Stimulated activated CD8-positive, alpha-beta memory T cell treated with anti-CD3 and anti-CD28 coated beads, Interleukin-2, amount 100 ng/mL, for 48 hours (primary cell): Measurements from ENCODE around the gene ITM2B.

Source experiments
- DNase-seq, 2 donors: peaks; one replicate each; pipeline ENCODE4 v3.0.0-alpha.2; 2020; ENCODE audit warnings: low read depth in 2 of 2

ITM2B gene

DNA sequence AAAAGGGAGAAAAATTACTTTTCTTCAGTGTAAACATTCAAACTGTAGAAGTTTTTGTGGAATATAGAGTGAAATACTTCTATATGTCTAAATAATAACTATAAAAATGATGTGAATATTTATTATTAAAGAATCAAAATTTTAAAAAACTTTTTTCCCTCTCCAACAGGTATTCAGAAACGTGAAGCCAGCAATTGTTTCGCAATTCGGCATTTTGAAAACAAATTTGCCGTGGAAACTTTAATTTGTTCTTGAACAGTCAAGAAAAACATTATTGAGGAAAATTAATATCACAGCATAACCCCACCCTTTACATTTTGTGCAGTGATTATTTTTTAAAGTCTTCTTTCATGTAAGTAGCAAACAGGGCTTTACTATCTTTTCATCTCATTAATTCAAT, 28.0 kb downstream of the ITM2B start:
- no peak for DNase-seq

DNA sequence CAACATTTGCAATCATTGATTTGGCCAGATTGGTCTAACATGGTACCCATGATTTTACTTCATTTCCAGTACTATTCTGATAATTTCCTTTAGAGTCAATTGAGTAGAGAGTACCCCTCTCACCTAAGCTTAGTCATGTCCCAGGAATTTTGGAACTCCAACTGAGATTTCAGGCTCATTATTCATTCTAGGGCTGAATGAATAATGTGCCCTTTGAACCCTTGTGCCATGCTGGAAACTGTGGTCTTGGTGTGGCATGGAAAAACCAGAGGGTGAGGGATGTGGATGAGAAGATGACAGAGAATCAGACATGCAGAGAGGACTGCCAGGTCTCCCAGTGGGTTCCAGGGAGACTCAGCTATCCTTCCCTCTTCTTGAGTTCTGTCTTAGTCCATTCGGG, 30.2 kb downstream of the ITM2B start:
- no peak for DNase-seq

DNA sequence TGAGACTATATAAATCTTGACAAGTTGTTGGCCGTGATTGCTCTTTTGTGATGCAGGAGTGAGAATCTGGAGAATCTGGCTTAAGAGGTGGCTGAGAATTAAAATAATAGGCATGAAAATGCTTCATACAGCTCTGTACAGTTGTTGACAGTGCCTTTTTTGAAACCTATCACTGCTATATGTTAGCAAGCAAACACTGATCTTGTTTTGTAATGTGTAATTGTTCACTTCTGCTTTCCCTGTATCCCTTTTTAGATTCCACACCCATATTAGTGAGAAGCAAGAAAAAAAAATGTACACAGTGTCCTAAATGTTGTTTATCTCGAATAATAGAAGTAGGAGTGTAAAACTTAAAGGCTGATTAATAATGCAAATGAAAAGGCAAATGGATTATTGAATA, 31.1 kb downstream of the ITM2B start:
- no peak for DNase-seq

DNA sequence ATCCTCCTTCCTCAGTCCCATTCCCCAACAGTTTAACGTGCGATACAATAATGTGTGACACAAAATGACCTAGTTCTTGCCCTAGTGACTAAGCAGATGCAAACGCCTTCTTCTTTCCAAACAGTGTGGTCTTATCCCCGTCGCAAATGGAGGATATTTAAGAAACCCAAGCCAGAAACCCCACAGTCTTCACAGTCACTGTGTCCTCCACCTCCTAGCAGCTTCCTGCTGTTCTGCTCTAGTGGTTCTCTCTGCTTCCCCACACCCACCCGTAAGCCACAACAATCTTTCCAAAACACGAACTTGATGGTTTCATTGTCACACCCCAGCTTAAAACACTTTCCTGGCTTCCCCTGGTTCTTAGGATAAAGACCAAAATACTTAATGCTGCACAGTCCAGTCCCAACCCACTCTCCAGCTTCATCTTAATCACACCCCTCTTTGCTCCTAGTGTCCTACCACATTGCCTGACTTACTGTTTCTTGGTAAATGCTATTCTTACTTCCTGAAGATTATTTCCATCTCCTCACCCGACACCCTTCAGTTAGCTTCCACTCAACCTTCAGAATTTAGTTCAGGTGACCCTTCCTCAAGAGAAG, 32.3 kb downstream of the ITM2B start:
- peak in 1 of 2 donors; percentile 8 for DNase-seq

DNA sequence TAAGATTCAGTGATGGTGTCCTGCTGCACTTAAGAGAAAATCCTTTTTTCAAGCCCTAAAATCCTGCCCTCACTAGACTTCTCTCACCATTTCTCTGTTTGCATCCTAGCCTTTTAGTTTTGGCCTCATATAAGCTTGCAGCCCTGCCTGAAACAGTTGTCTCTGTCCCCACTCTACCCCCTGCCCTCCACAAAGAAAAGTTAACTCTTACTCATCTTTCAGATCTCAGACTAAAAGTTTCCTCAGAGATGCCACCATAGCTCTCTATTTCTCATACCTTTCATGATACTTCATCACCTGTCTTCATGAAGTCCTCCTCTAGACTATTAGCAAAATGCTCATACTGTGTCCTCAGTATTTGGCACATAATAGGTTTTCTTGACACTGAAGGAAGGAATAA, 33.1 kb downstream of the ITM2B start:
- DNase-seq = no peak

DNA sequence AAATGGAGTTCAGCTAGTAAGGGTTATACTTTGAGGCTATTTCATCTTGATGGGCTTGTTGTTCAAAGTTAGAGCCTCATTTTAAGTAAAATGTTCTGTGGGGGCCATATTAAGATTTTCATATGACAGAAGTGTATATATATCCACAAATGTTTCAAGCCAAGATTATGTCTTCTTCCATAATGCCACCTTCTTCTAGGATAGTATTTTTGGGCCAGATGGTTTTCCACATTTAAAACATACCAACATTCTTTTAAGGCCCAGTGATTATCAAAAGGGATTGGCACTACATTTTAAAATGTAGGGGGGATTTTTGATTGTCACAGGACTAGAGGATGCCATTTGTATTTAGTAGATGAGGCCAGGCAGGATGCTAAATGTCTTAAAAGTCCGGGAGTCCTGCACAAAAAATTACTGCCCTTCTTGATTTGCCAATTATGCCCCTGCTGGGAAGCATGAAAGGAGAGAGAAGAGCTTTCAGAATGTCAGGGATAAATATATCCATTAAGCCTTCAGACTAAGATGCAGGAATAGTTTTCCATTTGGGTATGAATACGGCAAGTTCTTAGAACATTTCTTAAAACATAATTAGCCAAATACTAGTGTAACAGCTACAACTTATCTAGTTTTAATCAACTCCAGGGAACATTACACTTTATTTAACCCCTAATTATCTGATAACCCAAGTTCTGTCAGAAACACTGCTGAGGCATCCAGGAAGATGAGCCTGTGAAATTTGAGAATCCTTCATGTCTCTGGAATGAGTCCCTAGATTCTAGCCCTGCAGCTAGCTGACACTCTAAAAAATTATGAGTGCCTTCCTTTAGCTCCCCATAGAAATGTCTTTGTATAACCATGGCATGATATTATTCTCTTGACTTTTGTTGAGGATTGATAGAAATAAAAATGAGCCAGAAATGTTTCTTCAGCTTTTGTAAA, 34.0 kb downstream of the ITM2B start:
- DNase-seq = no peak

DNA sequence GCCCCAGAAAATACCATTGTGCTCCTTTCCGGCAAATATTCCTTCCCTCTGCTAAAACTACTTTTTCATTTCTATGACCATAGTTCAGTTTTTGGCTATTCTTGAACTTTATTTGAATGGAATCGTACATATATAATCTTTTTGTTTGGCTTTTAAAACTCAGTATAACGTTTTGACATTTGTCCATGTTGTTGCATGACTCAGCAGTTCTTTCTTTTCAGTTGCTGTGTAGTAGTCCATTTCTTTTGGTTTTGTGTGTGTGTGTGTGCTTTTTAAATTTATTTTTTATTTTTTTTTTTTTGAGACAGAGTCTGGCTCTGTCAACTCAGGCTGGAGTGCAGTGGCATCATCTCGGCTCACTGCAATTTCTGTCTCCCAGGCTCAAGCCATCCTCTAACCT, 35.0 kb downstream of the ITM2B start:
- no peak for DNase-seq

DNA sequence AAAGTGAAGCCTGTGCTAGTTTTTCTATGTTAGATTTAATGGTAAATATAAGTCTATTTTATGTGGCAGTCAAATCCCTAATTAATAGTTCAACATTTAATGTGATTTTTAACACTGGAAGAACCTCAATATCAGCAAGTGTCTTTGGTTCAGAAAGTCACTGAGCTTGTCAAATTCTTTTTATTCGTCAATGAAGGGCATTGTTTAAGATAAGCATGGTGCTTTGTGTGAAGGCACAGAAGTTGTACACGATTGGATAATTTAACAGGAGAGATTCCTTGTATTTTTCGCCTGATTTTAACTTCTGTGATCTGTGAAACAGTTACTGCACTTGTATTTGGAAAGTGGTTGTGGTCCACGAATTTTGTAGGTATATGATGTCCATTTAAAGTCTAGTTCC, 40.3 kb downstream of the ITM2B start:
- no peak for DNase-seq

DNA sequence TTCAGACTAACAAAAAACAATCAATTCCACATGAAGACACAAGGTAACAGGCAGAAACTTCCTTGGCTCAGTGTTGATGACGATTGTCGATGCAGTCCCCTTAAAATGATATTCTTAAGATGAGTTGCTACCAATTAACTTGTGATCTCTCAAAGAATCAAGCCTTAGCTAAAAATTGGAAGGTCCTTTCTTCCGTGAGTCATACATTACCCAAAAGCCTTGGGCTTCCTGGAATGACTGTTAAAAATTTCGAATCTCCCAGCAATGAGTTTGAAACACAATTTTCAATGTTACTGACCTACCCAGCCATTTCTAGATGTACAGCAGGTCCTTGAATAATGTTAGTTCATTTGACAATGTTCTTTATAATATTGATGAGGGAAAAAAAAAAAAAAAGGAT, 42.5 kb downstream of the ITM2B start:
- no peak for DNase-seq

DNA sequence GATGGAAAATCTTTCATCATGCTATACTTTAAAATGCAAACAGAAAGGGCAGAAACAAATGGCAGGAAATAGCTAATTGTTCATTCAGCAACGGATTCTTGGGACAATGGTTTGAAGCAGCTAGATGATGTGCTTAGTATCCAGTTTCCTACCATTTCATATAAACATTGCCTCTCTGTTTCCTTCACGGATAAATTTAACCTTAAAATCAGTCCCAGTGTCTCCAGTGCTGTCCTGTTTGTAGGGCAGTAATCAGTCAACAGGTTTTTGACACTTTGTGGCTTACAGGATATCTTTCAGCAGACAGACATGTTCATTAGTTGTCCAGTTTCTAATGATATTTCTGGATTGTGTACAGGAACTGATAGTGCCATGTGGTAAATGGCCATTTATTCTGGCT, 45.8 kb downstream of the ITM2B start:
- DNase-seq = no peak

DNA sequence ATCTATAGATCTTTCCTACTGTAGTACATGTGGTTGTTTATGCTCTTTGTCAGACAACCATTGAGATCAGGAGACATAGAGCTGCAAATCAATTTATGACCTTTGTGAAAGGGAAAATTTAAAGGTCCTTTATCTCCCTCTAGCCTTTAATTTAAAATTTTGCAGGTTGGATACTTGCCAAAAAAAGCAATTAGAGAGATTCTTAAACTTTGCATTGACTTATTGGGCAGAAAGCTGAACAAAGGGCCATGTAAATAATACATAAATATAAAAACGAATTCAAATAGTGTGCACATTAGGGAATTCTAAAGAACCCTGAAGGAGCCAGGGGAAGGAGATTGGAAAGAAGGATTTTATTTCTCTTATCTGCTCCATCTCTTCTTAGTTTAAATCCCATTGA, 48.5 kb downstream of the ITM2B start:
- no peak for DNase-seq

DNA sequence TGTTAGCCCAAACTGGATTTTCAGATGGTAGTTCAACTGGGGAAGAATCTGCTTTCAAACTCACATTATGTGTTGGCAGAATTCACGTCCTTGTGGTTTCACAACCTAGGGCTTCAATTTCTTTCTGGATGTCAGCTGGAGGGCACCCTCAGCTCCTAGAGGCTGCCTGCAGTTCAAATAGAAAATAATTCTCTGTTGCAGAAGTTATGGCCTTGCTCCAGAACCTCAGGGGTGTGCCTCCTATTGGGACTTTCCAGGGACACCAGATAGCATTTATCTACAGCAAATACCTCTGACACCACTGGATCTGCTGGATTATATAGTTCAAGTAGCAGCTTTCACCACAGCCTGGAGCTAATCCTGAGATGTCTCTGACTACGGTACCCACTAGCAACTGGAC, 58.7 kb downstream of the ITM2B start:
- no peak for DNase-seq

DNA sequence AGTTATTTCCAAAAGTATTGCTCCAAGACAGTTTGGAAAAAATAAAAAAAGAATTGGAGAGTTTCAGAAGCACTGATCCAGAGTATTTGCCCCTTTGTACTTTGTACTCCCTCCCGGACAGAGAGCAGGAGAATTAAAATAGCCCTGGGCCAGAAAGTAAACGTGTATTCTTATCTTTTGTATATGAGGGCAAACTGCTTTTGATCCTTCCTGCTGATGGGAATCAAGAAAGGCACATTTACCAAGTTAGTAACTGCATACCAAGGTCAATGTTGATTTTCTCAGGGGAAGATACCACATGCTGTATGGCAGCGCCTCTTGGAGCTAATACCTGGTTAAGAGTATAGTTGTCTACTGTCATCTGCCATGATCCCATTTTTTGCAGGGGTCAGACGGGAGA, 59.6 kb downstream of the ITM2B start:
- DNase-seq = no peak

DNA sequence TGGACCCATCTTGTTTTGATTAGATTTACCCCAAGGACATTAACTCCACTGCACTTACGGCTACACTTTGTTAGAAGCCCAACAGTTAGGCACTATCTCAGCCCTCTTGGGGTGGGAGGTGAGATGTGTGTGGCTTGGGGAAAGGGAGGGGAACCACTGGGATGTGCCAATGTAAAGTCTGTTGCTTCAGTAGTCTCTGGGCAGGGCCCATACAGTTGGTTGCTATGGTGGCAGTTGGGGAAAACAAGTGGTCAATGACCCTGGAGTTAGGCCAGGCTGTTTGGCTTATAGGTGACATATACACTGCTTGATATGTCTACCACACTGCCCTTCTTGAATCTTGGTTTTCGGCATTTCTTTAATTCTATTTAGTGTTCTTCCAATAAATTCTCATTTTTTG, 61.6 kb downstream of the ITM2B start:
- no peak for DNase-seq

DNA sequence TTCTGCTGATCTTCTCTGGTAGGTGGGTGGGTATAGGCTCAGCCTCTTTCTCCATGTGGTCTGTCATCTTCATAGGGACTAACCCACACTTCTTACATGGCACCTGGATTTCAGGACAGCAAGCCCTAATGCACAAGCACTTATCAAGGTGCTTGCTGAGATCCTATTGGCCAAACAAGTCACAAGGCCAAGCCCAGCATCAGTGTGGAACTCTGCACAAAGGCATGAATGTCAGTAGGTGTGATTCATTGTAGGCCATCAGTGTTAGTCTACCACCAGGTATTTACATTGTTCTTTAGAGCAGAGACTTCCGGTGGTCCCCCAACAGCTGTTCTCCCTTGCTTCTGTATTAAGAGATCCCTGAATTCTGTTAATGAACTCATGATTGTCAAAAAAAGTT, 62.3 kb downstream of the ITM2B start:
- no peak for DNase-seq

DNA sequence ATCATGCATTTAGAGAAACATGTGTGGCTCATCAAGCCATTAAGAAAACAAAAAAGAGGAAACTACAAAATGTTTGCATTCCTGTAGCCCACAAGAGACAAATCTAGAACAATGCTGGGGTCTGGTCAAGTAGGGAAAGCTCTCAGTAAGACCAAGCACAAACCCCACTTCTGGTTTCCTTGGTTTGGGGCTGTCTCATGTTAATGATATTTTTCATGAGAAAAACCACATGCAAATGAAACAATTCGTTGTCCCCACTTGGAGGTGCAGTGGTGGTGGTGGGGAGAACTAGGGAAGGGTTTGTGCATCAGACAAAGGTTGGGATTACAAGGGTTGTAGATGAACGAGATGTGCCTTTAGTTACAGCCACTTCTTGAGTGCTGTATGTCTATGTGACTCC, 63.5 kb downstream of the ITM2B start:
- DNase-seq = no peak

DNA sequence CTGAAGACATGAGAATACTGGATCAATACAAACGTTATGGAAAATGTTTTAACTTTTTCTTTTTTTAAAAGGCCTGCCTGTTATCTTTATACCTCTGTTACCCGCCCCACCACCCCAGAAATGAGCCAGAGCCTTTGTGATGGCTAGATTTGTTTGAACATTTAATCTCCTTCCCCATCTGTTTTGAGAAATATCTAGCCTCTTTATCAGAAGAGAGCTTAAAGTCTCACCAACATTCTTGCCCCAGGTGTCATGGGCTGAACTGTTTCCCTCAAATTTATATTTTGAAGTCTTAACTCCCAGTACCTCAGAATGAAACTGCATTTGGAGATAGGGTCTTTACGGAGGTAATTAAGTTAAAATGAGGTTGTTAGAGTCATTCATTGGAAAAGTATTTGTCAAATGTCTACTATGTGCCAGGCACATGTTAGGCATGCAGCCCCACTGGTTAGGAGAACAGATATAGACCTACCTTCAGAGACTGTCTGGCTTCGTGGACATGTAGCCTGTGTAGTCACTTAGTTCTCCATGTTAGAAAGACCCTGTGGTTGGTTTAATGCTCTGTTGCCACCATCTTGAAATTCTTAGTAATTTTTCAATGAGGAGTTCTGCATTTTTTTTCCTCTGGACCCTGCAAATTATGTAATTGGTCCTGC, 64.3 kb downstream of the ITM2B start:
- no peak for DNase-seq

DNA sequence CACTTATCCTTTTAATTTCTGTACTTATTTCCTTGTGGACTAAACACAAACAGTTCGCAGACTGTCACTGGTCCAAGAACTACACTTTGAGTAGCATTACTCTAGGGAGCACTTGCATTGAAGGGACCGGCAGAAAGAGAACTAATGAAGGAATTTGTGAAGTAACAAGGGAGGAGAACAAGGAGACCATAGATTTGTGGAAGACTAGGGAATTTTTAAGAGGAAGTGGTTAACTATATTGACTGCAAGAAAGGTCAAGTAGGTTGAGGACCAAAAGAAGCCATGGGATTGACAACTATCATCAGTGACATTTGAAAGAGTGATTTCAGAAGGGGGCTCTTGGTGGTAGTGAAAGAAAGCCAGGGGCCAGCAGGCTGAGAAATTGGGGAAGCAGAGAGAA, 66.6 kb downstream of the ITM2B start:
- DNase-seq = no peak

DNA sequence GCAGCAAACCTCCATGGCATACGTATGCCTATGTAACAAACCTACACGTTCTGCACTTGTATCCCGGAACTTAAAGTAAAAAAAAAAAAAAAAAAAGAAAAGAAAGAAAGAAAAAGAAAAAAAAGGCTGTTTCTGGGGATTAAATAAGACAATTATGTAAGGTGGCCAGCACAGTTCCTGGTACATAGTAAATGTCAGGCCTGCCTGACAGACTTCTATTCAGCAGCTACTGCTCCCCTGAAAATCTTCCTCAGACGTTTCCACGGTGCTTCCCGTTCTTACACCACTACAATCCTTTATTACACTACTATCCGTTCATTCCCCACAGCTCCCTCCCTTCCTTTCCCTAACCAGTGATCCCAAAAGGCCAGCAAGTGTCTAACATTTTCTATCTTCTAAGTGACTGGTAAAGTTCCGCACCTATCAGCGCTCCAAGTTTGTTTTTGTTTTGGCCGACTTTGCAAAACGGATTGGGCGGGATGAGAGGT, 69.9 kb downstream of the ITM2B start:
- no peak for DNase-seq

DNA sequence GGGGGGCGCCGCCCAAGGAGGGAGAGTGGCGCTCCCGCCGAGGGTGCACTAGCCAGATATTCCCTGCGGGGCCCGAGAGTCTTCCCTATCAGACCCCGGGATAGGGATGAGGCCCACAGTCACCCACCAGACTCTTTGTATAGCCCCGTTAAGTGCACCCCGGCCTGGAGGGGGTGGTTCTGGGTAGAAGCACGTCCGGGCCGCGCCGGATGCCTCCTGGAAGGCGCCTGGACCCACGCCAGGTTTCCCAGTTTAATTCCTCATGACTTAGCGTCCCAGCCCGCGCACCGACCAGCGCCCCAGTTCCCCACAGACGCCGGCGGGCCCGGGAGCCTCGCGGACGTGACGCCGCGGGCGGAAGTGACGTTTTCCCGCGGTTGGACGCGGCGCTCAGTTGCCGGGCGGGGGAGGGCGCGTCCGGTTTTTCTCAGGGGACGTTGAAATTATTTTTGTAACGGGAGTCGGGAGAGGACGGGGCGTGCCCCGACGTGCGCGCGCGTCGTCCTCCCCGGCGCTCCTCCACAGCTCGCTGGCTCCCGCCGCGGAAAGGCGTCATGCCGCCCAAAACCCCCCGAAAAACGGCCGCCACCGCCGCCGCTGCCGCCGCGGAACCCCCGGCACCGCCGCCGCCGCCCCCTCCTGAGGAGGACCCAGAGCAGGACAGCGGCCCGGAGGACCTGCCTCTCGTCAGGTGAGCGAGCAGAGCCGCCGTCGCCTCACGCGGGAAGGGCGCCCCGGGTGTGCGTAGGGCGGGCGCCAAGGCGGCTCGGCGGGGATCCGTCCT, 70.5 kb downstream of the ITM2B start, which contains the start of gene RB1:
RB1 (plus strand) TSS at position 393 of the 784 bp plus-strand sequence; CDS start at position 555, 162 bp downstream.
- DNase-seq = peak; percentile 84 to 86

DNA sequence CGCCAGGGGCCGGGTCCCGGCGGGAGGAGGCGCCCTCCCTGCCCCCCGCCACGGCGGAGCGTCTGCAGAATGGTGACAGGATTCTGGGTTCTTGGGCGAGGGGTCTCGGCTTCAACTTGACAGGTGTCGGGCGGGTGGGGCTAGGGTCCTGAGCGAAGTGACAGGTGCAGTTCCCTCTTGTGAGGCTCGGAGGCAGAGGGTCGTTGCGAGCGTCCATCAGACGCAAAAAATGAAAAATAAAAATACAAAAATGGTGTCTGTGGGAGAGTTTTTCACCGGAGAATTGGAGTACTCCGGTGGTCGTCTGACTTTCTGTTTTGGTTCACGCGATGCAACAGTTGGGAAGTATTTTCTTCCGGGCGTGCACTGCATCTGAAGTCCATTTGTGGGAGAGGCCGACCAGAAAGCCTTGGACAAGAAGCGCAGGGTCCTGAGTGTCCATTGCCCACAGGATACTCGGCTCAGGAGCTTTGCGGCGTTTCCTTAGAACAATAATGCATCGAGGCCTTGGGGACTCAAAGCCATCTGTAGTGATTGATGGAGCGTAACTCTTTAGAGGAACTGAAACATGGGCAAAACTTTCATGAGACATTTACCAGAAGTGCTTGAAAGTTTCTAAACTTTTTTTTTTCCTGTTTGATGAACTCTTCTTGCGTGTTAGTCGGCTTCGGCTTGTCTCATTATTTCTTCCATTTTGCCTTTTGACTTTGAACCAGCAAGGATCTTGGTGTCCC, 71.3 kb downstream of the ITM2B start:
- DNase-seq = no peak
